IMR-90 (cell line): ENCODE measurements around the gene TSTD1. TPM values are rescaled to one million over a fixed set of nuclear protein-coding genes. Genes with fewer than 3 reads are reported as not detected.

ENCODE experiments used
- ATAC-seq: fragments of 200-7000 bp; cut with Tn5 transposase; 2 replicates; pipeline ENCODE4 v1.9.1; 2020; ENCODE audit warnings: low read depth, mild to moderate bottlenecking, moderate library complexity
- BruUV-seq: library from RNA; stranded (reverse); fragments of 400-500 nt; replicated peaks from 2 replicates; lab custom pipeline; 2021; lab: Mats Ljungman, UMichigan
- CTCF ChIA-PET: fragments of 300-600 bp; formaldehyde crosslinking; extraction: SDS; loops from one replicate; lab custom pipeline; 2021; ENCODE audit warnings: antibody characterized with exemption; lab: Yijun Ruan, JAX
- POLR2A ChIA-PET: fragments of 300-600 bp; sonication (Branson Sonifier 250); formaldehyde crosslinking; loops from one replicate; lab custom pipeline; 2022; ENCODE audit warnings: antibody characterized with exemption; ENCODE audit not compliant: unreplicated experiment; lab: Charles Lee
- DNase-seq: peaks from one replicate; pipeline ENCODE4 v3.0.0; 2013
- H2AFZ ChIP-seq: replicated peaks from 2 replicates; pipeline ENCODE3; 2013; ENCODE audit warnings: low read length, mild to moderate bottlenecking; ENCODE audit not compliant: poor library complexity
- H2AK5ac ChIP-seq: 2 replicates; pipeline ENCODE4 v1.6.1; 2013; ENCODE audit warnings: low read depth, low read length, inconsistent platforms
- H2AK9ac ChIP-seq: replicated peaks from 2 replicates; pipeline ENCODE3; 2013; ENCODE audit warnings: mild to moderate bottlenecking, low read depth, low read length, moderate library complexity; ENCODE audit not compliant: poor library complexity
- H2BK120ac ChIP-seq: 2 replicates; pipeline ENCODE4 v1.6.1; 2013; ENCODE audit warnings: low read depth, low read length, inconsistent platforms
- H2BK15ac ChIP-seq: 3 replicates; pipeline ENCODE4 v1.6.1; 2013; ENCODE audit warnings: low read depth, low read length, inconsistent platforms
- H2BK20ac ChIP-seq: 2 replicates; pipeline ENCODE4 v1.6.1; 2013; ENCODE audit warnings: low read depth, mild to moderate bottlenecking, inconsistent platforms, low read length, moderate library complexity
- H2BK5ac ChIP-seq: 2 replicates; pipeline ENCODE4 v1.6.1; 2013; ENCODE audit warnings: mild to moderate bottlenecking, low read depth, low read length, inconsistent platforms; ENCODE audit not compliant: poor library complexity, severe bottlenecking
- H3K14ac ChIP-seq: replicated peaks from 2 replicates; pipeline ENCODE4 v1.6.1; 2013; ENCODE audit warnings: low read depth, low read length, inconsistent platforms
- H3K18ac ChIP-seq: 2 replicates; pipeline ENCODE4 v1.6.1; 2013; ENCODE audit warnings: low read depth, low read length, control low read depth
- H3K23ac ChIP-seq: 2 replicates; pipeline ENCODE4 v1.6.1; 2013; ENCODE audit warnings: low read depth, low read length, inconsistent platforms
- H3K27ac ChIP-seq: 2 replicates; pipeline ENCODE4 v1.5.1; 2013; ENCODE audit warnings: mild to moderate bottlenecking, control low read depth, low read length; ENCODE audit not compliant: insufficient read depth
- H3K27me3 ChIP-seq: 2 replicates; pipeline ENCODE4 v1.6.1; 2013; ENCODE audit warnings: low read length; ENCODE audit not compliant: control insufficient read depth, insufficient read depth
- H3K36me3 ChIP-seq: 2 replicates; pipeline ENCODE4 v1.6.1; 2013; ENCODE audit warnings: low read length, mixed read lengths; ENCODE audit not compliant: control insufficient read depth, insufficient read depth
- H3K4ac ChIP-seq: 2 replicates; pipeline ENCODE4 v1.6.1; 2013; ENCODE audit warnings: low read depth, low read length, inconsistent platforms
- H3K4me1 ChIP-seq: 2 replicates; pipeline ENCODE4 v1.6.1; 2013; ENCODE audit warnings: low read length, mixed read lengths; ENCODE audit not compliant: control insufficient read depth, insufficient read depth
- H3K4me2 ChIP-seq: 2 replicates; pipeline ENCODE4 v1.6.1; 2013; ENCODE audit warnings: low read depth, mild to moderate bottlenecking, control low read depth, low read length, moderate library complexity
- H3K4me3 ChIP-seq: 2 replicates; pipeline ENCODE4 v1.5.1; 2013; ENCODE audit warnings: low read depth, mild to moderate bottlenecking, control low read depth, low read length, moderate library complexity; ENCODE audit not compliant: insufficient read depth
- H3K56ac ChIP-seq: 2 replicates; pipeline ENCODE4 v1.6.1; 2013; ENCODE audit warnings: low read length, inconsistent platforms; ENCODE audit not compliant: insufficient read depth; ENCODE audit errors: extremely low read depth
- H3K79me1 ChIP-seq, 2 experiments: 2 replicates each; pipeline ENCODE4 v1.6.1; 2013; ENCODE audit warnings: low read length in 2 of 2, inconsistent platforms in 1 of 2, low read depth in 1 of 2
- H3K9ac ChIP-seq: 2 replicates; pipeline ENCODE4 v1.6.1; 2013; ENCODE audit warnings: low read depth, low read length, control low read depth
- H3K9me1 ChIP-seq: 2 replicates; pipeline ENCODE4 v1.6.1; 2013; ENCODE audit warnings: low read length, inconsistent platforms; ENCODE audit not compliant: insufficient read depth
- H3K9me3 ChIP-seq: 2 replicates; pipeline ENCODE4 v1.6.1; 2013; ENCODE audit warnings: low read length; ENCODE audit not compliant: control insufficient read depth, insufficient read depth
- H4K20me1 ChIP-seq: 2 replicates; pipeline ENCODE4 v1.6.1; 2013; ENCODE audit warnings: low read length, inconsistent platforms; ENCODE audit not compliant: insufficient read depth
- H4K5ac ChIP-seq: 2 replicates; pipeline ENCODE4 v1.6.1; 2013; ENCODE audit warnings: mild to moderate bottlenecking, low read depth, low read length, control low read depth
- H4K8ac ChIP-seq, 2 experiments: 2 replicates each; pipeline ENCODE4 v1.6.1; 2013; ENCODE audit warnings: low read depth in 2 of 2, low read length in 2 of 2, control low read depth in 1 of 2, inconsistent platforms in 1 of 2
- H4K91ac ChIP-seq: 2 replicates; pipeline ENCODE4 v1.6.1; 2013; ENCODE audit warnings: low read depth, low read length, inconsistent platforms; ENCODE audit not compliant: insufficient read depth
- BHLHE40 ChIP-seq: fragments of 150-350 bp; IDR thresholded peaks from 2 replicates; pipeline ENCODE4 v1.6.1; 2016; ENCODE audit warnings: mild to moderate bottlenecking, low read depth, low read length
- CEBPB ChIP-seq: IDR thresholded peaks from 2 replicates; pipeline ENCODE4 v1.6.1; 2012; ENCODE audit warnings: low read depth, low read length, improper control_type of control experiment
- CHD1 ChIP-seq: IDR thresholded peaks from 2 replicates; pipeline ENCODE4 v1.6.1; 2012; ENCODE audit warnings: low read depth, low read length, improper control_type of control experiment
- MAFK ChIP-seq: IDR thresholded peaks from 2 replicates; pipeline ENCODE4 v1.6.1; 2012; ENCODE audit warnings: low read depth, low read length, improper control_type of control experiment
- MAZ ChIP-seq: IDR thresholded peaks from 2 replicates; pipeline ENCODE4 v1.6.1; 2012; ENCODE audit warnings: low read depth, mild to moderate bottlenecking, low read length, improper control_type of control experiment, moderate library complexity, borderline replicate concordance
- MXI1 ChIP-seq: IDR thresholded peaks from 2 replicates; pipeline ENCODE4 v1.6.1; 2012; ENCODE audit warnings: low read depth, mild to moderate bottlenecking, low read length, moderate library complexity, borderline replicate concordance
- NFE2L2 ChIP-seq: fragments of 150-350 bp; IDR thresholded peaks from 2 replicates; pipeline ENCODE4 v1.6.1; 2016; ENCODE audit warnings: low read depth, mild to moderate bottlenecking, low read length
- POLR2A ChIP-seq: IDR thresholded peaks from 2 replicates; pipeline ENCODE4 v1.6.1; 2012; ENCODE audit warnings: mild to moderate bottlenecking, low read depth, low read length
- RAD21 ChIP-seq: IDR thresholded peaks from 2 replicates; pipeline ENCODE4 v1.6.1; 2012; ENCODE audit warnings: low read length, improper control_type of control experiment
- RCOR1 ChIP-seq: IDR thresholded peaks from 2 replicates; pipeline ENCODE4 v1.6.1; 2012; ENCODE audit warnings: mild to moderate bottlenecking, low read length, improper control_type of control experiment; ENCODE audit not compliant: insufficient replicate concordance
- RFX5 ChIP-seq: IDR thresholded peaks from 2 replicates; pipeline ENCODE4 v1.8.0; 2012; ENCODE audit warnings: low read depth, mild to moderate bottlenecking, low read length, moderate library complexity
- SMC3 ChIP-seq: fragments of 150-350 bp; IDR thresholded peaks from 2 replicates; pipeline ENCODE4 v1.6.1; 2016; ENCODE audit warnings: low read depth, mild to moderate bottlenecking, antibody characterized with exemption, low read length, moderate library complexity
- WGBS, 2 experiments: methylation state at CpG; one replicate each; pipeline versions ENCODE4 v1.1.5 to v1.1.7; 2013; ENCODE audit warnings: missing lambda C conversion rate in 2 of 2; ENCODE audit not compliant: insufficient read length in 1 of 2; ENCODE audit errors: extremely low coverage in 2 of 2; 5-methylcytosine and 5-hydroxymethylcytosine counted together
- dilution Hi-C: fragments of 300-500 bp; cut with HindIII; formaldehyde crosslinking; loops from one replicate; pipeline ENCODE4 v1.14.3; 2018; ENCODE audit warnings: low sequenced_read_pairs; ENCODE audit not compliant: unreplicated experiment
- in situ Hi-C: fragments of 300-500 bp; cut with MboI; formaldehyde crosslinking; loops from 3 replicates; pipeline ENCODE4 v1.14.3; 2019; ENCODE audit warnings: low sequenced_read_pairs, inconsistent platforms, mixed read lengths
- intact Hi-C: fragments of 100-400 bp; cut with micrococcal nuclease; formaldehyde crosslinking; loops from 2 replicates; pipeline ENCODE4 v1.10.0; 2022
- polyA plus RNA-seq, 3 experiments: library from polyadenylated mRNA; depleted of rRNA; stranded (reverse); fragments of >200 nt; gene quantifications; 2 replicates each; pipeline ENCODE4 v1.2.3, GENCODE V29; 2012; ENCODE audit warnings: low replicate concordance in 1 of 3
- total RNA-seq: library from RNA; depleted of rRNA; stranded (reverse); fragments of >200 nt; gene quantifications from 2 replicates; pipeline ENCODE4 v1.2.3, GENCODE V29; 2012
- TF ChIP-seq, protein P1 (sequence below): fragments of 150-350 bp; IDR thresholded peaks from 2 replicates; pipeline ENCODE4 v1.6.1; 2017; ENCODE audit warnings: mild to moderate bottlenecking, antibody characterized with exemption, low read length, low read depth
- TF ChIP-seq, protein P2 (sequence below): conservative IDR thresholded peaks from 2 replicates; pipeline ENCODE4 v1.5.1; 2012; ENCODE audit warnings: mild to moderate bottlenecking, low read depth, low read length, improper control_type of control experiment
- TF ChIP-seq, protein P3 (sequence below): fragments of 150-350 bp; IDR thresholded peaks from 2 replicates; pipeline ENCODE4 v1.6.1; 2016; ENCODE audit warnings: low read depth, mild to moderate bottlenecking, low read length, moderate library complexity, borderline replicate concordance

TSTD1 gene
- total and polyA plus RNA-seq, 2 of the 4 experiments (the other 2 are of a cell fraction), result 0.21 TPM; not detected in 1

DNA sequence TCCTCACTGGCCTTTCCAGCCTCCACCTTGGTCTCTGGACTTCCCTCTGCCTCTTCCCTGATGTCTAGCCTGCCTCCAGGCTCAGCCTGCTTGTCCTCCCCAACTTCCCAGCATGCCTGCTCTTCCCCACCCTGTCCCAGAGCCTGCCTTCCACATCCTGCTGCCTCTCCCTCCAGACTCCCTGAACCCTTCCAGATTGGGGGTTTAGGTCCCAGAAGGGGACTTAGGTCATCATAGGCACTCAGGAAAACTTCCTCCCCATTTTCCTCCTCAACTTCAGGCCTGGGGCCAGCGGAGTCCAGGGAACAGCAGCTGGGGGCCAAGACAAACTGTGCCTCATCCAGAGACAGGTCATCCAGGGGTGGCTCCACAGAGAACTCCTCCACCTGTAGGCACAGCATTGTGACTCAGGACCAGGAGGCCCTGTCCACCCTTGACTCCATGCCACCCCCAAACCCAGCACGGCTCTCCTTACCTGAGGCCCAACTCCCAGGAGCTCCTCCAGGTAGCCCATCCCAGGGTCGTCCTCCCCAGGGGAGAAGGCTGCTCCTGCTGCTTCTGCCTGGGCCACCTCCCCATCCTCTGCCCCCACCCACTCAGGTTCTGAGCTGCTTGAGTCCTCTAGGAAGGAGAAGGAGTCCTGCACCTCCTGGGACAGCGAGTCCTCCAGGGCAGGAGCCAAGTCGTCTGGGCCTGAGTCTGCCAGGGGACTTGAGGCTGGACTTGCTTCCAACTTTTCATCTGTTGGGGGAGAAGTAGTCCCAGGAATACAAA lies 10.4 kb upstream of the TSTD1 start:
- CTCF ChIA-PET, result no interaction called here
- intact Hi-C loops, result loop anchor here (5.0 kb wide), 1 partner anchor 33 kb away; no protein-coding TSS in a partner anchor
- Histone ChIP-seq H2BK15ac (no peak overlapping the region), H2AFZ (no peak overlapping the region), H2BK120ac (no peak overlapping the region), H3K4me2 (no peak overlapping the region), H3K4me1 (no peaks in the 10 kb centered on the region; the same call in 1 of the 2 replicates), H3K79me1 (peaks cover 8 to 15% of the 10 kb centered on the region in 2 experiments; a peak in 3 of 4 replicates), H2AK9ac (no peak overlapping the region), H2BK20ac (no peak overlapping the region), H4K8ac (no peak overlapping the region), H4K91ac (no peak overlapping the region), H3K56ac (no peak overlapping the region), H3K14ac (no peak overlapping the region), H3K27me3 (no peaks in the 10 kb centered on the region), H4K20me1 (no peaks in the 10 kb centered on the region), H2BK5ac (no peak overlapping the region), H4K5ac (no peak overlapping the region), H3K36me3 (no peaks in the 10 kb centered on the region), H3K4ac (no peak overlapping the region), H2AK5ac (no peak overlapping the region), H3K23ac (no peak overlapping the region), H3K27ac (no peak overlapping the region), H3K9me1 (no peaks in the 10 kb centered on the region), H3K9ac (no peak overlapping the region), H3K18ac (no peak overlapping the region), H3K4me3 (no peak overlapping the region), H3K9me3 (no peaks in the 10 kb centered on the region)
- no TSS peak for BruUV-seq
- DNase-seq (no peak), ATAC-seq (no peak)
- dilution Hi-C loops, result no loop called here
- in situ Hi-C loops, result loop anchor here (5.0 kb wide), 1 partner anchor 52 kb away; no protein-coding TSS in a partner anchor
- POLR2A ChIA-PET, result no interaction called here
- 100% methylated on average over 1 of the region's 5 CpGs; no CpG with 5 or more reads in 1 of the 2 experiments for WGBS, 2 experiments
- TF ChIP-seq, protein P1, sequence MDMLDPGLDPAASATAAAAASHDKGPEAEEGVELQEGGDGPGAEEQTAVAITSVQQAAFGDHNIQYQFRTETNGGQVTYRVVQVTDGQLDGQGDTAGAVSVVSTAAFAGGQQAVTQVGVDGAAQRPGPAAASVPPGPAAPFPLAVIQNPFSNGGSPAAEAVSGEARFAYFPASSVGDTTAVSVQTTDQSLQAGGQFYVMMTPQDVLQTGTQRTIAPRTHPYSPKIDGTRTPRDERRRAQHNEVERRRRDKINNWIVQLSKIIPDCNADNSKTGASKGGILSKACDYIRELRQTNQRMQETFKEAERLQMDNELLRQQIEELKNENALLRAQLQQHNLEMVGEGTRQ, result no peak
- TF ChIP-seq BHLHE40, result no peak
- TF ChIP-seq RCOR1, result no peak
- TF ChIP-seq, protein P2, sequence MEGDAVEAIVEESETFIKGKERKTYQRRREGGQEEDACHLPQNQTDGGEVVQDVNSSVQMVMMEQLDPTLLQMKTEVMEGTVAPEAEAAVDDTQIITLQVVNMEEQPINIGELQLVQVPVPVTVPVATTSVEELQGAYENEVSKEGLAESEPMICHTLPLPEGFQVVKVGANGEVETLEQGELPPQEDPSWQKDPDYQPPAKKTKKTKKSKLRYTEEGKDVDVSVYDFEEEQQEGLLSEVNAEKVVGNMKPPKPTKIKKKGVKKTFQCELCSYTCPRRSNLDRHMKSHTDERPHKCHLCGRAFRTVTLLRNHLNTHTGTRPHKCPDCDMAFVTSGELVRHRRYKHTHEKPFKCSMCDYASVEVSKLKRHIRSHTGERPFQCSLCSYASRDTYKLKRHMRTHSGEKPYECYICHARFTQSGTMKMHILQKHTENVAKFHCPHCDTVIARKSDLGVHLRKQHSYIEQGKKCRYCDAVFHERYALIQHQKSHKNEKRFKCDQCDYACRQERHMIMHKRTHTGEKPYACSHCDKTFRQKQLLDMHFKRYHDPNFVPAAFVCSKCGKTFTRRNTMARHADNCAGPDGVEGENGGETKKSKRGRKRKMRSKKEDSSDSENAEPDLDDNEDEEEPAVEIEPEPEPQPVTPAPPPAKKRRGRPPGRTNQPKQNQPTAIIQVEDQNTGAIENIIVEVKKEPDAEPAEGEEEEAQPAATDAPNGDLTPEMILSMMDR, result no peak
- TF ChIP-seq MAZ, result no peak
- TF ChIP-seq, protein P3, sequence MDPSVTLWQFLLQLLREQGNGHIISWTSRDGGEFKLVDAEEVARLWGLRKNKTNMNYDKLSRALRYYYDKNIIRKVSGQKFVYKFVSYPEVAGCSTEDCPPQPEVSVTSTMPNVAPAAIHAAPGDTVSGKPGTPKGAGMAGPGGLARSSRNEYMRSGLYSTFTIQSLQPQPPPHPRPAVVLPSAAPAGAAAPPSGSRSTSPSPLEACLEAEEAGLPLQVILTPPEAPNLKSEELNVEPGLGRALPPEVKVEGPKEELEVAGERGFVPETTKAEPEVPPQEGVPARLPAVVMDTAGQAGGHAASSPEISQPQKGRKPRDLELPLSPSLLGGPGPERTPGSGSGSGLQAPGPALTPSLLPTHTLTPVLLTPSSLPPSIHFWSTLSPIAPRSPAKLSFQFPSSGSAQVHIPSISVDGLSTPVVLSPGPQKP, result no peak
- TF ChIP-seq POLR2A, result no peak
- no peak for TF ChIP-seq CHD1
- TF ChIP-seq RFX5, result no peak
- TF ChIP-seq NFE2L2, result no peak
- TF ChIP-seq CEBPB, result no peak
- TF ChIP-seq MAFK, result no peak
- TF ChIP-seq SMC3, result no peak
- TF ChIP-seq MXI1, result no peak
- TF ChIP-seq RAD21, result no peak
